Measurements from ENCODE around the gene GBP1. TPM values are rescaled to one million over a fixed set of nuclear protein-coding genes. Genes with fewer than 3 reads are reported as not detected.

GBP1 gene
- total and polyA plus RNA-seq, 10 of the 15 experiments (the other 5 are each of a cell fraction or from before 2014, with no cell fraction given), result 1.5 to 8.7 (median 5.0) TPM

- ChIA-PET CTCF (interaction anchor here (1.4 to 2.3 kb wide), 4 partner anchors 23 to 49 kb away, joined by 4 to 8 read pairs (median 6); no protein-coding TSS in a partner anchor), RAD21 (ENCODE audit: unreplicated experiment) (interaction anchor here (0.9 to 1.2 kb wide), 2 partner anchors 55 to 176 kb away, joined by 3 to 4 read pairs; partner anchors contain the start of gene GBP4), POLR2A (no interaction called here), SMC1A (ENCODE audit: uncharacterized antibody, unreplicated experiment) (interaction anchor here (1.2 to 3.5 kb wide), 5 partner anchors 23 to 47 kb away, joined by 4 to 18 read pairs (median 7); partner anchors contain the start of gene GBP1)
- intact Hi-C loops (cut with micrococcal nuclease; ENCODE audit: unreplicated experiment), result no loop called here
- no peaks in the 10 kb centered on the region; the same call in none of the 2 replicates for H3K79me2 ChIP-seq (ENCODE audit: control insufficient read depth, insufficient read depth, low read length)
- BruUV-seq (replicated peaks), result no TSS peak
- H3K4me2 ChIP-seq (ENCODE audit: control insufficient read depth, insufficient read depth), result peak overlapping the region; percentile 94
- no peak overlapping the region for H3K4me3 ChIP-seq
- DNase-seq (ENCODE audit: low read depth, low spot score), result no peak
- ATAC-seq, result peak; percentile 20; the same call in 1 of the 3 replicates
- in situ Hi-C loops (cut with MboI), result no loop called here
- H3K9me3 ChIP-seq (replicated peaks; ENCODE audit: control insufficient read depth, insufficient read depth, low read length), result no peaks in the 10 kb centered on the region; the same call in 2 of the 3 replicates
- H4K20me1 ChIP-seq (ENCODE audit: control insufficient read depth, insufficient read depth), result no peaks in the 10 kb centered on the region
- H3K27ac ChIP-seq (ENCODE audit: control insufficient read depth, insufficient read depth), result peak overlapping the region; percentile 52
- no peak for TF ChIP-seq BACH1 (IDR thresholded peaks at IDR 0.05; ENCODE audit: borderline replicate concordance)
- no peak for TF ChIP-seq MTA2 (IDR thresholded peaks at IDR 0.05; ENCODE audit: low read depth)
- no peak for TF ChIP-seq HDAC6 (IDR thresholded peaks at IDR 0.05; ENCODE audit: unreplicated experiment)
- no peak for TF ChIP-seq ETV6 (conservative IDR thresholded peaks at IDR 0.05 in 1 of 2, IDR thresholded peaks at IDR 0.05 in 1 of 2; ENCODE audit: borderline replicate concordance in 1 of 2, low read depth in 1 of 2)
- TF ChIP-seq REST (IDR thresholded peaks at IDR 0.05; ENCODE audit: low read depth, low read length), result no peak
- no peak for TF ChIP-seq CBX3 (IDR thresholded peaks at IDR 0.05; ENCODE audit: borderline replicate concordance, low read depth)
- no peak for TF ChIP-seq LARP7 (IDR thresholded peaks at IDR 0.05)
- H2AFZ ChIP-seq (ENCODE audit: control insufficient read depth, low read depth, low read length), result peak overlapping the region; percentile 68
- H3K27me3 ChIP-seq (replicated peaks in 1 of 2; ENCODE audit: control insufficient read depth in 2 of 2, insufficient read depth in 2 of 2, low read length in 1 of 2), result no peaks in the 10 kb centered on the region
- FAIRE-seq, result no peak
- no peaks in the 10 kb centered on the region for H3K36me3 ChIP-seq (ENCODE audit: control insufficient read depth in 2 of 2, insufficient read depth in 2 of 2, low read length in 1 of 2)
- H3K9ac ChIP-seq (ENCODE audit: control insufficient read depth, insufficient read depth, low read length), result peak overlapping the region; percentile 57; the same call in 1 of the 2 replicates
- H3K4me1 ChIP-seq (ENCODE audit: control insufficient read depth, insufficient read depth, low read length), result peaks cover 3% of the 10 kb centered on the region; the same call in 1 of the 2 replicates
These were observed 42.0 kb downstream of the GBP1 start for GRCh38 chr1:89023026-89023425.
